Vagina (tissue), 2 donors: Measurements from ENCODE around the gene RIPPLY3.

Experiments
- CTCF ChIP-seq, 3 experiments: fragments of 450-650 bp in 2 of 3; fragments of 200-600 bp in 1 of 3; sonication (generic) in 1 of 3; IDR thresholded peaks; one replicate each; pipeline ENCODE4 v1.5.1; 2017 to 2019; ENCODE audit warnings: antibody characterized with exemption in 3 of 3, mild to moderate bottlenecking in 2 of 3, moderate library complexity in 2 of 3
- POLR2A ChIP-seq, 2 donors: fragments of 450-650 bp; IDR thresholded peaks; one replicate each; pipeline ENCODE4 v1.6.1; 2017; ENCODE audit warnings: antibody characterized with exemption in 2 of 2, mild to moderate bottlenecking in 2 of 2, moderate library complexity in 2 of 2

- TF ChIP-seq CTCF (IDR thresholded peaks at IDR 0.05), result no peak
- TF ChIP-seq POLR2A (IDR thresholded peaks at IDR 0.05), result no peak
Measured at GRCh38 chr21:36962098-36962780, 44.3 kb upstream of the RIPPLY3 start.
